ENCODE results near the gene COPRS. TPM values are rescaled to one million over a fixed set of nuclear protein-coding genes. Genes with fewer than 3 reads are reported as not detected.

Gene COPRS
- polyA plus RNA-seq (19.2 to 41.3 TPM (median 30.3 TPM) in 3 replicates), polyA minus RNA-seq (8.0 to 26.7 TPM (median 19.1 TPM) in 3 replicates)
- 51.9 TPM for polyA plus RNA-seq (2011; ENCODE audit: low read depth)
- 36.2 and 38.9 TPM in 2 replicates for polyA plus RNA-seq (2011; cell fraction: cytosol; rRNA removed)
- 13.9 and 14.8 TPM in 2 replicates for polyA plus RNA-seq (2011; cell fraction: nucleus; rRNA removed)
- 31.9 and 38.4 TPM in 2 replicates for polyA plus RNA-seq (2012; ENCODE audit: low replicate concordance)
- polyA minus RNA-seq (2011; cell fraction: cytosol; rRNA and poly(A)+ RNA removed), result 22.8 TPM
- polyA minus RNA-seq (2011; cell fraction: nucleus; rRNA and poly(A)+ RNA removed), result 2.6 and 4.1 TPM in 2 replicates

- peak within 1 kb of the TSS; percentile 65 to 78 (median 66) for H3K4me3 ChIP-seq (ENCODE audit: control insufficient read depth in 2 of 3, extremely low read depth in 1 of 3, insufficient read depth in 2 of 3, low read depth in 1 of 3, low read length in 3 of 3)
- H3K9me1 ChIP-seq (ENCODE audit: control insufficient read depth, extremely low read depth, insufficient read depth, low read length), result no peaks in the 10 kb centered on the region
- H3K79me2 ChIP-seq (ENCODE audit: control insufficient read depth, insufficient read depth, low read length), result peaks cover 2% of the 10 kb centered on the region
- peak in 2 of 3 experiments; percentile 10 to 23 for TF ChIP-seq CTCF (optimal IDR thresholded peaks at IDR 0.05 in 1 of 3, IDR thresholded peaks at IDR 0.05 in 1 of 3, conservative IDR thresholded peaks at IDR 0.05 in 1 of 3; ENCODE audit: extremely low read depth in 1 of 3, insufficient read depth in 2 of 3, low read length in 3 of 3)
- no peak for TF ChIP-seq EZH2 (IDR thresholded peaks at IDR 0.05; ENCODE audit: low read length)
- peak; percentile 19 for DNase-seq (ENCODE audit: low read depth, low spot score)
- peak within 1 kb of the TSS; percentile 73 for H3K9ac ChIP-seq (ENCODE audit: control insufficient read depth, extremely low read depth, insufficient read depth, low read length)
- H3K36me3 ChIP-seq (ENCODE audit: control insufficient read depth in 2 of 2, extremely low read depth in 1 of 2, insufficient read depth in 2 of 2, low read length in 2 of 2), result peaks cover 2 to 7% of the 10 kb centered on the region in 2 experiments
- dilution Hi-C loops (cut with MboI; ENCODE audit: extremely low pct_ligation_motif_present, low sequenced_read_pairs), result loop anchor here (25.0 kb wide), 1 partner anchor 422 kb away; no protein-coding TSS in a partner anchor
- H3K4me1 ChIP-seq (ENCODE audit: control insufficient read depth, extremely low read depth, insufficient read depth, low read length), result peaks cover 13% of the 10 kb centered on the region
- peak within 1 kb of the TSS; percentile 93 for H3K4me2 ChIP-seq (ENCODE audit: control insufficient read depth, extremely low read depth, insufficient read depth, low read depth, low read length)
- peak within 1 kb of the TSS; percentile 48 for H3K27ac ChIP-seq (ENCODE audit: control insufficient read depth, insufficient read depth, low read length)
- peak within 1 kb of the TSS; percentile 69 for H2AFZ ChIP-seq (ENCODE audit: control insufficient read depth, low read length)
- H4K20me1 ChIP-seq (ENCODE audit: control insufficient read depth, extremely low read depth, insufficient read depth, low read length), result no peaks in the 10 kb centered on the region
- no peaks in the 10 kb centered on the region for H3K27me3 ChIP-seq (ENCODE audit: control insufficient read depth, extremely low read depth, insufficient read depth, low read length)
- no peak for FAIRE-seq
- H3K9me3 ChIP-seq (ENCODE audit: control insufficient read depth, low read depth, low read length), result no peaks in the 10 kb centered on the region
Measured at GRCh38 chr17:31858642-31859486, at the start of gene COPRS. Gene COPRS, minus strand, starts transcription at chr17:31859244. Its CDS starts 45 bp downstream, at chr17:31859199.

GRCh38 chr17:31908386-31908785 lies 49.3 kb upstream of the COPRS start:
- no peak overlapping the region for H3K9ac ChIP-seq (ENCODE audit: control insufficient read depth, extremely low read depth, insufficient read depth, low read length)
- DNase-seq (ENCODE audit: low read depth, low spot score), result no peak
- H2AFZ ChIP-seq (ENCODE audit: control insufficient read depth, low read length), result no peak overlapping the region
- no peak overlapping the region for H3K27ac ChIP-seq (ENCODE audit: control insufficient read depth, insufficient read depth, low read length)
- no peaks in the 10 kb centered on the region for H3K79me2 ChIP-seq (ENCODE audit: control insufficient read depth, insufficient read depth, low read length)
- FAIRE-seq, result no peak
- H3K4me1 ChIP-seq (ENCODE audit: control insufficient read depth, extremely low read depth, insufficient read depth, low read length), result no peaks in the 10 kb centered on the region
- H3K27me3 ChIP-seq (ENCODE audit: control insufficient read depth, extremely low read depth, insufficient read depth, low read length), result no peaks in the 10 kb centered on the region
- H4K20me1 ChIP-seq (ENCODE audit: control insufficient read depth, extremely low read depth, insufficient read depth, low read length), result no peaks in the 10 kb centered on the region
- TF ChIP-seq CTCF (optimal IDR thresholded peaks at IDR 0.05 in 1 of 3, IDR thresholded peaks at IDR 0.05 in 1 of 3, conservative IDR thresholded peaks at IDR 0.05 in 1 of 3; ENCODE audit: extremely low read depth in 1 of 3, insufficient read depth in 2 of 3, low read length in 3 of 3) (no peak), EZH2 (IDR thresholded peaks at IDR 0.05; ENCODE audit: low read length) (no peak)
- dilution Hi-C loops (cut with MboI; ENCODE audit: extremely low pct_ligation_motif_present, low sequenced_read_pairs), result no loop called here
- no peaks in the 10 kb centered on the region for H3K9me1 ChIP-seq (ENCODE audit: control insufficient read depth, extremely low read depth, insufficient read depth, low read length)
- H3K4me3 ChIP-seq (ENCODE audit: control insufficient read depth in 2 of 3, extremely low read depth in 1 of 3, insufficient read depth in 2 of 3, low read depth in 1 of 3, low read length in 3 of 3), result no peak overlapping the region
- no peaks in the 10 kb centered on the region for H3K36me3 ChIP-seq (ENCODE audit: control insufficient read depth in 2 of 2, extremely low read depth in 1 of 2, insufficient read depth in 2 of 2, low read length in 2 of 2)
- H3K4me2 ChIP-seq (ENCODE audit: control insufficient read depth, extremely low read depth, insufficient read depth, low read depth, low read length), result no peak overlapping the region
- no peaks in the 10 kb centered on the region for H3K9me3 ChIP-seq (ENCODE audit: control insufficient read depth, low read depth, low read length)

Measured in keratinocyte (primary cell).